GM12878 (cell line): ENCODE data around the gene POLD1. TPM values are rescaled to one million over a fixed set of nuclear protein-coding genes. Genes with fewer than 3 reads are reported as not detected.

ENCODE experiments used
- BCL11A ChIP-seq: IDR thresholded peaks from 2 replicates; pipeline ENCODE4 v1.6.1; 2011; ENCODE audit warnings: low read depth, low read length
- FOXM1 ChIP-seq: IDR thresholded peaks from 2 replicates; pipeline ENCODE4 v1.6.1; 2012; ENCODE audit warnings: low read depth, mild to moderate bottlenecking, inconsistent platforms, low read length, moderate library complexity
- NFXL1 ChIP-seq: fragments of 450-650 bp; IDR thresholded peaks from 2 replicates; pipeline ENCODE4 v1.6.1; 2017; ENCODE audit warnings: antibody characterized with exemption, mild to moderate bottlenecking, borderline replicate concordance
- REST ChIP-seq: IDR thresholded peaks from 2 replicates; pipeline ENCODE4 v1.6.1; 2012; ENCODE audit warnings: mild to moderate bottlenecking, low read depth, low read length
- SIX5 ChIP-seq: IDR thresholded peaks from 2 replicates; pipeline ENCODE4 v1.6.1; 2011; ENCODE audit warnings: mild to moderate bottlenecking, low read depth, low read length, moderate library complexity; ENCODE audit not compliant: severe bottlenecking
- SP1 ChIP-seq: IDR thresholded peaks from one replicate; pipeline ENCODE4 v1.6.1; 2011; ENCODE audit warnings: low read depth, low read length
- USF1 ChIP-seq: IDR thresholded peaks from 2 replicates; pipeline ENCODE4 v1.6.1; 2011; ENCODE audit warnings: borderline replicate concordance, low read depth, mild to moderate bottlenecking, moderate library complexity, mixed read lengths, low read length; ENCODE audit not compliant: insufficient read depth; ENCODE audit errors: extremely low read length
- YBX1 ChIP-seq: fragments of 450-650 bp; IDR thresholded peaks from 2 replicates; pipeline ENCODE4 v1.6.1; 2016; ENCODE audit warnings: antibody characterized with exemption
- ZSCAN29 ChIP-seq: fragments of 450-650 bp; IDR thresholded peaks from 2 replicates; pipeline ENCODE4 v1.6.1; 2017; ENCODE audit warnings: mild to moderate bottlenecking, moderate library complexity
- polyA plus RNA-seq, 11 experiments: library from polyadenylated mRNA; depleted of rRNA in 4 of 11; unstranded in 6 of 11; stranded (reverse) in 5 of 11; fragments of >200 nt; fragmentation: Nextera tagmentation in 4 of 11; fragmentation: Illumina TruSeq in 1 of 11; extraction: Ambion mirVana in 4 of 11; extraction: Trizol in 1 of 11; gene quantifications; 1 replicate in 1 of 11; 2 replicates in 10 of 11; pipeline versions ENCODE4 v1.2.1 to v1.2.3, GENCODE V29; 2011 to 2016; ENCODE audit warnings: inconsistent platforms in 2 of 11, missing spikeins in 2 of 11, low read depth in 1 of 11
- total RNA-seq, 4 experiments: library from RNA; depleted of rRNA in 3 of 4; stranded (reverse); fragments of >200 nt in 3 of 4; fragmentation: Illumina TruSeq in 1 of 4; extraction: Trizol in 1 of 4; gene quantifications; 2 replicates each; pipeline versions ENCODE4 v1.2.1 to v1.2.3, GENCODE V29; 2013 to 2021
- TF ChIP-seq, protein P1 (sequence below): fragments of 450-650 bp; IDR thresholded peaks from 2 replicates; pipeline ENCODE4 v1.6.1; 2018; ENCODE audit warnings: borderline replicate concordance, mild to moderate bottlenecking; ENCODE audit not compliant: partially characterized antibody
- TF ChIP-seq, protein P2 (sequence below): fragments of 450-650 bp; conservative IDR thresholded peaks from 2 replicates; pipeline ENCODE4 v1.6.1; 2017; ENCODE audit warnings: mild to moderate bottlenecking, moderate library complexity
- TF ChIP-seq, protein P3 (sequence below): fragments of 450-650 bp; IDR thresholded peaks from 2 replicates; pipeline ENCODE4 v1.6.1; 2018; ENCODE audit warnings: mild to moderate bottlenecking, low read depth, moderate library complexity; ENCODE audit not compliant: partially characterized antibody

POLD1 gene
- total and polyA plus RNA-seq, 10 of the 15 experiments (the other 5 are each of a cell fraction or from before 2014, with no cell fraction given) = 0.76 to 165 (median 63.4) TPM

DNA sequence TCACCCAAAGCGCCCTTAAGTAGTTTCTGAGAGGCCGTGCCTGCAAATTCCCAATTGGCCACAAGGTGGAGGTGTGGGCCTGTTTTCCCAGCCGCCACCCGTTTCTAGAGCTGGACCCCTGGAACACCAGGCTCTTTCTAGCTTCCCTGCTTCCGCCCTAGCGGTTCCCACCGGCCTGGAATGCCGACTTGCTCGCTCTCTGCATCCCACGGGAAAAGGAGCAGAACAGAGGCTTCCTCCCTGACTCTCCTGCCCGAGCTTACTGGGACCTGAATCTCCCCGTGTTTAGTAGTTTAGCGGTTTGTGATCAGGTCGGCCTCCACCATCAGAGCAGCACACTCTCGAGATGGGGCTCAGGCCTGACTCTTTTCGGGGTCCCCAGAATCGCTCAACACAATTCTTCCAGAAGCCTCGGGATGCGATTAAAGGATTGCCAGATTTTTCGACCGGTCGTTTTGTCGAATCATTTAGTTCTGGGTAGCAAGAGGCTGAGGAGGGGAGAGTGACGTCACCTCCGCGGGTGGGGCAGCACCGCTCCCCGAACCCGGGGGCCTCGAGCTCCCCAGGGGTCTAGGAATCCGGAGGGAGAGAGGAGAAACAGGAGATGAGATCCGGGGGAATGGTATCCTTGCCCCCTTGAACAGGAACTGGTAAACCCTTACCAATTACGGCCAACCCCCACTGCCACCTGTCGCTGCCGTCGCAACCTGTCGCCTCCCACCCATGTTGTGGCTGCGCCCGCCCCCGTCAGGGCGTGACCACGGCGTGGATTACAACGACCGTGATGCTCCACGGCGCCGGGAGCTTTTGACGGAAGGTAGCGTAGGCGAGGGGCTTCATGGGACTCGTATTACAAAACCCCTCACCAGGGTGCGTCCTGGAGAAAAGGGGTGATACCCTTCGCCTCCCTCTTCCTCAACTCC, 26.7 kb upstream of the POLD1 start (continued):
- TF ChIP-seq USF1 = no peak
- no peak for TF ChIP-seq ZSCAN29
- TF ChIP-seq YBX1 = no peak
- no peak for TF ChIP-seq FOXM1
- TF ChIP-seq, protein P1, sequence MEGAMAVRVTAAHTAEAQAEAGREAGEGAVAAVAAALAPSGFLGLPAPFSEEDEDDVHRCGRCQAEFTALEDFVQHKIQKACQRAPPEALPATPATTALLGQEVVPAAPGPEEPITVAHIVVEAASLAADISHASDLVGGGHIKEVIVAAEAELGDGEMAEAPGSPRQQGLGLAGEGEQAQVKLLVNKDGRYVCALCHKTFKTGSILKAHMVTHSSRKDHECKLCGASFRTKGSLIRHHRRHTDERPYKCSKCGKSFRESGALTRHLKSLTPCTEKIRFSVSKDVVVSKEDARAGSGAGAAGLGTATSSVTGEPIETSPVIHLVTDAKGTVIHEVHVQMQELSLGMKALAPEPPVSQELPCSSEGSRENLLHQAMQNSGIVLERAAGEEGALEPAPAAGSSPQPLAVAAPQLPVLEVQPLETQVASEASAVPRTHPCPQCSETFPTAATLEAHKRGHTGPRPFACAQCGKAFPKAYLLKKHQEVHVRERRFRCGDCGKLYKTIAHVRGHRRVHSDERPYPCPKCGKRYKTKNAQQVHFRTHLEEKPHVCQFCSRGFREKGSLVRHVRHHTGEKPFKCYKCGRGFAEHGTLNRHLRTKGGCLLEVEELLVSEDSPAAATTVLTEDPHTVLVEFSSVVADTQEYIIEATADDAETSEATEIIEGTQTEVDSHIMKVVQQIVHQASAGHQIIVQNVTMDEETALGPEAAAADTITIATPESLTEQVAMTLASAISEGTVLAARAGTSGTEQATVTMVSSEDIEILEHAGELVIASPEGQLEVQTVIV = no peak
- no peak for TF ChIP-seq NFXL1
- TF ChIP-seq, protein P2, sequence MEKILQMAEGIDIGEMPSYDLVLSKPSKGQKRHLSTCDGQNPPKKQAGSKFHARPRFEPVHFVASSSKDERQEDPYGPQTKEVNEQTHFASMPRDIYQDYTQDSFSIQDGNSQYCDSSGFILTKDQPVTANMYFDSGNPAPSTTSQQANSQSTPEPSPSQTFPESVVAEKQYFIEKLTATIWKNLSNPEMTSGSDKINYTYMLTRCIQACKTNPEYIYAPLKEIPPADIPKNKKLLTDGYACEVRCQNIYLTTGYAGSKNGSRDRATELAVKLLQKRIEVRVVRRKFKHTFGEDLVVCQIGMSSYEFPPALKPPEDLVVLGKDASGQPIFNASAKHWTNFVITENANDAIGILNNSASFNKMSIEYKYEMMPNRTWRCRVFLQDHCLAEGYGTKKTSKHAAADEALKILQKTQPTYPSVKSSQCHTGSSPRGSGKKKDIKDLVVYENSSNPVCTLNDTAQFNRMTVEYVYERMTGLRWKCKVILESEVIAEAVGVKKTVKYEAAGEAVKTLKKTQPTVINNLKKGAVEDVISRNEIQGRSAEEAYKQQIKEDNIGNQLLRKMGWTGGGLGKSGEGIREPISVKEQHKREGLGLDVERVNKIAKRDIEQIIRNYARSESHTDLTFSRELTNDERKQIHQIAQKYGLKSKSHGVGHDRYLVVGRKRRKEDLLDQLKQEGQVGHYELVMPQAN = no peak
- TF ChIP-seq BCL11A = no peak
- TF ChIP-seq, protein P3, sequence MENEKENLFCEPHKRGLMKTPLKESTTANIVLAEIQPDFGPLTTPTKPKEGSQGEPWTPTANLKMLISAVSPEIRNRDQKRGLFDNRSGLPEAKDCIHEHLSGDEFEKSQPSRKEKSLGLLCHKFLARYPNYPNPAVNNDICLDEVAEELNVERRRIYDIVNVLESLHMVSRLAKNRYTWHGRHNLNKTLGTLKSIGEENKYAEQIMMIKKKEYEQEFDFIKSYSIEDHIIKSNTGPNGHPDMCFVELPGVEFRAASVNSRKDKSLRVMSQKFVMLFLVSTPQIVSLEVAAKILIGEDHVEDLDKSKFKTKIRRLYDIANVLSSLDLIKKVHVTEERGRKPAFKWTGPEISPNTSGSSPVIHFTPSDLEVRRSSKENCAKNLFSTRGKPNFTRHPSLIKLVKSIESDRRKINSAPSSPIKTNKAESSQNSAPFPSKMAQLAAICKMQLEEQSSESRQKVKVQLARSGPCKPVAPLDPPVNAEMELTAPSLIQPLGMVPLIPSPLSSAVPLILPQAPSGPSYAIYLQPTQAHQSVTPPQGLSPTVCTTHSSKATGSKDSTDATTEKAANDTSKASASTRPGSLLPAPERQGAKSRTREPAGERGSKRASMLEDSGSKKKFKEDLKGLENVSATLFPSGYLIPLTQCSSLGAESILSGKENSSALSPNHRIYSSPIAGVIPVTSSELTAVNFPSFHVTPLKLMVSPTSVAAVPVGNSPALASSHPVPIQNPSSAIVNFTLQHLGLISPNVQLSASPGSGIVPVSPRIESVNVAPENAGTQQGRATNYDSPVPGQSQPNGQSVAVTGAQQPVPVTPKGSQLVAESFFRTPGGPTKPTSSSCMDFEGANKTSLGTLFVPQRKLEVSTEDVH = no peak
- no peak for TF ChIP-seq REST
- TF ChIP-seq SP1 = peak; percentile 14
- TF ChIP-seq SIX5 = no peak
